ENCODE measurements around the gene PRC1.

DNA sequence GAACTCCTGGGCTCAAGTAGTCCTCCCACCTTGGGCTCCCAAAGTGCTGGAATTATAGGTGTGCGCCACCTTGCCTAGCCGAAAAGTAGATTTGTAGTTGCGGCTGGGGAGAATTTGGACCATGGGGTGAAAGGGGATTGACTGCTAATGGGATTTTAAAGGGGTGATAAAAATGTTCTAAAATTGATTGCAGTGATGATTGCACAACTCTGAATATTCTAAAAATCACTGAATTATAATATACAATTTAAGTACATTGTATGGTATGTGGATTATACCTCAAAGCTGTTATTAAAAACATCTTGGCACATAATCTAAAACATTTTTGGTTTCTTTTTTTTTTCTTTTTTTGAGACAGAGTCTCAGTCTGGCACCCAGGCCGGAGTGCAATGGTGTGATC lies 3.9 kb downstream of the PRC1 start:
- TF ChIP-seq POLR2AphosphoS5 (IDR thresholded peaks at IDR 0.05) (no peak), EP300 (IDR thresholded peaks at IDR 0.05; ENCODE audit: low read depth) (no peak), POLR2A (IDR thresholded peaks at IDR 0.05) (no peak)
- TF ChIP-seq, protein P1, sequence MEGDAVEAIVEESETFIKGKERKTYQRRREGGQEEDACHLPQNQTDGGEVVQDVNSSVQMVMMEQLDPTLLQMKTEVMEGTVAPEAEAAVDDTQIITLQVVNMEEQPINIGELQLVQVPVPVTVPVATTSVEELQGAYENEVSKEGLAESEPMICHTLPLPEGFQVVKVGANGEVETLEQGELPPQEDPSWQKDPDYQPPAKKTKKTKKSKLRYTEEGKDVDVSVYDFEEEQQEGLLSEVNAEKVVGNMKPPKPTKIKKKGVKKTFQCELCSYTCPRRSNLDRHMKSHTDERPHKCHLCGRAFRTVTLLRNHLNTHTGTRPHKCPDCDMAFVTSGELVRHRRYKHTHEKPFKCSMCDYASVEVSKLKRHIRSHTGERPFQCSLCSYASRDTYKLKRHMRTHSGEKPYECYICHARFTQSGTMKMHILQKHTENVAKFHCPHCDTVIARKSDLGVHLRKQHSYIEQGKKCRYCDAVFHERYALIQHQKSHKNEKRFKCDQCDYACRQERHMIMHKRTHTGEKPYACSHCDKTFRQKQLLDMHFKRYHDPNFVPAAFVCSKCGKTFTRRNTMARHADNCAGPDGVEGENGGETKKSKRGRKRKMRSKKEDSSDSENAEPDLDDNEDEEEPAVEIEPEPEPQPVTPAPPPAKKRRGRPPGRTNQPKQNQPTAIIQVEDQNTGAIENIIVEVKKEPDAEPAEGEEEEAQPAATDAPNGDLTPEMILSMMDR (IDR thresholded peaks at IDR 0.05) = no peak

All from transverse colon (tissue), 4 donors.